Neural crest cell (in vitro differentiated cells): ENCODE measurements around the gene PACS2. TPM values are rescaled to one million over a fixed set of nuclear protein-coding genes. Genes with fewer than 3 reads are reported as not detected.
A peak's percentile ranks its signal among the peaks of the same experiment; 100 is the strongest.

Experiments used
- DNase-seq: peaks from one replicate; pipeline ENCODE4 v3.0.0; 2021; ENCODE audit warnings: low read depth, mixed read lengths, low spot score
- H3K27ac Mint-ChIP-seq: one replicate; pipeline ENCODE4 v1.8.0; 2021; ENCODE audit warnings: mild to moderate bottlenecking, mixed read lengths; ENCODE audit not compliant: unreplicated experiment
- H3K27me3 Mint-ChIP-seq: 2 replicates; pipeline ENCODE4 v1.8.0; 2021; ENCODE audit warnings: low read depth, mild to moderate bottlenecking, mixed read lengths
- H3K36me3 Mint-ChIP-seq: 2 replicates; pipeline ENCODE4 v1.8.0; 2021; ENCODE audit warnings: low read depth, mild to moderate bottlenecking, mixed read lengths
- H3K4me1 Mint-ChIP-seq: 2 replicates; pipeline ENCODE4 v1.8.0; 2021; ENCODE audit warnings: mixed read lengths
- H3K4me3 Mint-ChIP-seq: one replicate; pipeline ENCODE4 v1.8.0; 2021; ENCODE audit warnings: mild to moderate bottlenecking, mixed read lengths
- H3K9me3 Mint-ChIP-seq: 2 replicates; pipeline ENCODE4 v1.8.0; 2021; ENCODE audit warnings: mixed read lengths
- total RNA-seq: library from RNA; stranded (reverse); gene quantifications from 2 replicates; pipeline ENCODE4 v1.2.1, GENCODE V29; 2021
- TF ChIP-seq, protein P1 (sequence below): fragments of 200-600 bp; sonication (generic); conservative IDR thresholded peaks from 2 replicates; pipeline ENCODE4 v1.5.0; 2021; ENCODE audit warnings: antibody characterized with exemption, mild to moderate bottlenecking

The PACS2 gene
- total RNA-seq, 1 donor from 2014 or later: 104 TPM

DNA sequence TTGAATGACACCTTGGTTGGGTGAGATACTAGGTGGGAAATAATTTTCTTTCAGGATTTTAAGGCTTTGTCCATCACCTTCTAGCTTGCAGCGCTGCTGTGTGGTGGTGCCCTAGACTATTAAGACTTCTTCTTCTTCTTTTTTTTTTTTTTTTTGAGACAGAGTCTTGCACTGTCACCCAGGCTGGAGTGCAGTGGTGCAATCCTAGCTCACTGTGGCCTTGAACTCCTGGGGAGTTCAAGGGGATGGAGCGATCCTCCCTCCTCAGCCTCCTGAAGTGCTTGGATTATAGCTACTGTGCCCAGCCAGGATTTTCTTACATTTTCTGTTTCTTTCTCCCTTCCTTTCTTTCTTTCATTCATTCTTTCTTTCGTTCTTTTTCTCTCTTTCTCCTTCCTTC is 94.8 kb downstream of the PACS2 start:
- Mint-ChIP-seq H3K4me3 (peak overlapping the region; percentile 51), H3K9me3 (peaks cover 7% of the 10 kb centered on the region), H3K4me1 (peaks cover 19% of the 10 kb centered on the region), H3K27ac (no peak overlapping the region), H3K36me3 (peaks cover 10% of the 10 kb centered on the region), H3K27me3 (peaks cover 48% of the 10 kb centered on the region)
- TF ChIP-seq, protein P1, sequence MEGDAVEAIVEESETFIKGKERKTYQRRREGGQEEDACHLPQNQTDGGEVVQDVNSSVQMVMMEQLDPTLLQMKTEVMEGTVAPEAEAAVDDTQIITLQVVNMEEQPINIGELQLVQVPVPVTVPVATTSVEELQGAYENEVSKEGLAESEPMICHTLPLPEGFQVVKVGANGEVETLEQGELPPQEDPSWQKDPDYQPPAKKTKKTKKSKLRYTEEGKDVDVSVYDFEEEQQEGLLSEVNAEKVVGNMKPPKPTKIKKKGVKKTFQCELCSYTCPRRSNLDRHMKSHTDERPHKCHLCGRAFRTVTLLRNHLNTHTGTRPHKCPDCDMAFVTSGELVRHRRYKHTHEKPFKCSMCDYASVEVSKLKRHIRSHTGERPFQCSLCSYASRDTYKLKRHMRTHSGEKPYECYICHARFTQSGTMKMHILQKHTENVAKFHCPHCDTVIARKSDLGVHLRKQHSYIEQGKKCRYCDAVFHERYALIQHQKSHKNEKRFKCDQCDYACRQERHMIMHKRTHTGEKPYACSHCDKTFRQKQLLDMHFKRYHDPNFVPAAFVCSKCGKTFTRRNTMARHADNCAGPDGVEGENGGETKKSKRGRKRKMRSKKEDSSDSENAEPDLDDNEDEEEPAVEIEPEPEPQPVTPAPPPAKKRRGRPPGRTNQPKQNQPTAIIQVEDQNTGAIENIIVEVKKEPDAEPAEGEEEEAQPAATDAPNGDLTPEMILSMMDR: no peak
- no peak for DNase-seq

DNA sequence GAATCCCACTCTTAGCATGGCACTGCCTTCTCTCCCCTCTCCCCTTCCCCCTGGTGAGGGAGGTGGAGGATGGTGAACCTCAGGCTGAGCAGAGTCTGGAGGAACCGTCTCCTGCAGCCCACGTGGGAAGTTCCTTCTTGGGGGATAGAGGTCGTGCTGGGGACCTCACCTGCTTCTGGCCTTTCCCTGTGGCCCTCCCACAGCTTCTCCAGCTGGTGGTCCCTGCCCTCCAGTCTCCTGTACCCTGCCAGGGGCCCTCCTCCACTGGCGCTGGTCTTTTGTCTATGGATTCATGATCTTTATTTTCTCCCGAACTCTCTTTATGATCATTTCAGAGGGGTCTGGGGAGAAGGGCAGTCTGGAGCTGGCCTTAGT is 96.1 kb downstream of the PACS2 start:
- TF ChIP-seq, protein P1: no peak
- peaks cover 48% of the 10 kb centered on the region for H3K27me3 Mint-ChIP-seq
- H3K4me3 Mint-ChIP-seq: peak overlapping the region; percentile 62
- no peak overlapping the region for H3K27ac Mint-ChIP-seq
- peaks cover 24% of the 10 kb centered on the region for H3K4me1 Mint-ChIP-seq
- H3K36me3 Mint-ChIP-seq: peaks cover 2% of the 10 kb centered on the region
- no peak for DNase-seq
- peaks cover 2% of the 10 kb centered on the region for H3K9me3 Mint-ChIP-seq

DNA sequence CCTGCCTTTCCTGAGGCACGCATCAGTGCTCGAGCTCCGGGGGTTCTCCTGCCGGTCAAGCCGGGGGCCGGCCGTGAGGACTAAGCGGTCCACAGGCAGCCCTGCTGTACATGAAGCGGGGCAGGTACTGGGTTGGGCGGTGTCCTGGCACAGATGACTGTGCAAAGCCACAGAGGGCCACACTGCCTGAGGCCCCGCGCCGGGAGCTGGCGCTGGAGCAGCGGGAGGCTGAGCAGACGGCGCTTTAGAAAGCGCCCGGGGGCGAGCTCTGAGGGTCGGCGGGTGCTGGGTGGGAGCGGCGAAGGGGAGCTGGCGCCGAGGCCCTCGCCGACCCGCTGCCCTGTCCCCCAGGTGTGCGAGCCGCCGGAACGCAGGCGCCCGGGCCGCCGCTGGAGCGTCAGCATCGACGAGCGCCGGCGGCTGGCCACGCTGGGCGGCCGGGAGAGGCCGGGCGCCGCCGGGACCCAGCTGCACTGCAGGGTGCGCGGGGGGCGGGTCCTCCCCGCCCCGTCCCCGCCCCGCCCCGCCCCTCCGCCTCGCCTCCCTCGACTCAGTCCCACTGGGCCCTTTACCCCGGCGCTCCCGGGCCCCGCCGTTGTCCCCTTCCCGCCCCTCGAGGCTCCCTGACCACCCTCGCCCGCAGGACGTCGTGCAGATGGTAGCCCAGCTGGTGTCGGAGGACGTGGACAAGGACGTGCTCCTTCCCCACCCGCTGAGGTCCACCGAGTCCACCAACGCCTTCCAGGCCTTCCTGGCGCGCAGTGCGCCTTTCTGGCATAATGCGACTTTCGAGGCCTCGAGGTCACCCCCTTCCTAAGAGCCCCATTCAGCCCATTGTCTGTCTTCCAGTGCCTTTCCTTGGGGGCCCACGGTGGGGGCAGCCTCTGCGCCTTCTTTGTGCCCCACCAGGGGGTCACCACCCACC is 96.7 kb downstream of the PACS2 start:
- TF ChIP-seq, protein P1: no peak
- Mint-ChIP-seq H3K36me3 (peaks cover 2% of the 10 kb centered on the region), H3K27me3 (peaks cover 48% of the 10 kb centered on the region), H3K4me3 (peak overlapping the region; percentile 62), H3K9me3 (no peaks in the 10 kb centered on the region), H3K27ac (no peak overlapping the region), H3K4me1 (peaks cover 24% of the 10 kb centered on the region)
- DNase-seq: no peak

DNA sequence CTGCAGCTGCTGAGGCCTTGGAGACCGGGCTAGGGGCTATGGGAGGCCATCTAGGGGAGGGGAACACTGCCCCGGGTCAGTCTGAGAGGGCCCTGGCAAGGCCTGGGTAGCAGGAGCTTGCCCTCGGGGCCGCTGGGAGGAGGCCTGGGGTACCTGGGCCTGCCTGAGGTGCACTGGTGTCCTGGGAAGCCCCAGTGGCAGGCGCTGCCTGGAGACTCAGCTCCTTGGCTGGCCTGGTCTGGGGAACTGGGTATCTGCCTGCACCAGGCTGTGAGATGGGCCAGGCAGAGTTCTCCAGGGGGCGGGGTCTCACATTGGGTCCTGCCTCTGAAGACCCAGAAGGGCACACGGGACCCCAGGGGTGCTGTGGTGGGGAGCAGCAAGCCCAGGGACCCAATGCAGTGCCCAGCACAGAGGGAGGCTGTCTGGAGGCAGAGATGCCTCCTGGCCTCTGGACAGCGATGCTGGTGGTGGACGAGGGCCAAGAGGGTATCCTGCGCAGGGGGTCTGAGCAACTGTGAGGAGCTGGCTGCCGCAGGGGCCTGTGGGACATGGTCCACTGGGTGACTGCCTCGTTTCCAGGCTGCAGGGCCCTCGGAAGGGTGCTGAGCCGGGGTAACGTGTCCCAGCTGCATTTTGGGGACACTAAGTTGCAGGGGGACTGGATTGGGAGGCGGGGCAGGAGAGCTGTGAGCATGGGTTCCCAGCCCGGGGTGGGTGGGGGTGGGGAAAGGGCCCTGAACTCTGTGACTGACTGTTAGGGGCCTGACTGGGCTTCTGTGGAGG is 97.6 kb downstream of the PACS2 start:
- TF ChIP-seq, protein P1: no peak
- no peak for DNase-seq
- H3K4me1 Mint-ChIP-seq: peaks cover 27% of the 10 kb centered on the region
- peaks cover 48% of the 10 kb centered on the region for H3K27me3 Mint-ChIP-seq
- H3K4me3 Mint-ChIP-seq: peak overlapping the region; percentile 41
- no peak overlapping the region for H3K27ac Mint-ChIP-seq
- H3K36me3 Mint-ChIP-seq: peaks cover 2% of the 10 kb centered on the region
- no peaks in the 10 kb centered on the region for H3K9me3 Mint-ChIP-seq

DNA sequence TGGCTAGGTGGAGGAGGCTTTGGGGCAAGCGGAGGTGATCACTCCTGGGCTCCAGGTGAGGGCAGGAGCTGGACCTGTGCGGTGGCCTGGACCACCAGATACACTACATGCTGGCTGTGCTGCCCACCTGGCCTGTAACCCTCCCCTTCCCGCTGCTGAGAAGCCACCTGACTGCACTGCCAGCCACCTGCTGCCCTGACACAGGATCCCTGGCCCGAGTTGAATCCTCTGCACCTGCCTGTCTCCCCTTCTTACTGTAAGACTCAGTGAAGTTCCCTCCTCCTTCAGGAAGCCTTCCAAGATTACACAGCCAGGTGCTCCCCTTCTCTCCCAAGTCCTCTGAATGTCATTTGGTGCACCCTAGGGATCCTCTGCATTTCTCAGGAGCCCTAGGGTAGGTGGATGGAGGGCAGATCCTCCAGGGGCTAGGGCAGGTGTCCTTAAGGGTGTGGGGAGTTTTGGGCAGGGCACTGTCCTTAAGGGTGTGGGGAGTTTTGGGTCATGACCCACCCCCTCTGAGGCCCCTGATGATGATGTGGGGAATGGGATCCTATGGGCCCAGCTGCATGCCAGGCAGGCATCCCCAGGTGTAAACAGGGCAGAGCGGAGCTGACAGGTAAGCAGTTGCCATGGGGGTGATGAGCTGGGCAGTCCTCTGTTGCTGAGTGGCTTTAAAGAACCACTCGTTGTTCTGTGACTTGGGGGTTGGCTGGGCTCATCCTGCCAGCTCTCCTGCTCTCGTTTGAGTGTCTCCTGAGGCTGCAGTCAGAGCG is 98.4 kb downstream of the PACS2 start:
- Mint-ChIP-seq H3K36me3 (peaks cover 2% of the 10 kb centered on the region), H3K27me3 (peaks cover 48% of the 10 kb centered on the region), H3K9me3 (no peaks in the 10 kb centered on the region), H3K4me3 (peak overlapping the region; percentile 72), H3K27ac (no peak overlapping the region), H3K4me1 (peaks cover 27% of the 10 kb centered on the region)
- TF ChIP-seq, protein P1: no peak
- DNase-seq: no peak
